IPS-15b (cell line): Measurements from ENCODE around the gene TMPRSS2.

Experiments
- H3K27me3 ChIP-seq: one replicate; pipeline ENCODE4 v1.6.1; 2013; ENCODE audit warnings: low read length; ENCODE audit not compliant: control insufficient read depth, insufficient read depth
- H3K36me3 ChIP-seq: one replicate; pipeline ENCODE4 v1.6.1; 2013; ENCODE audit warnings: low read length; ENCODE audit not compliant: control insufficient read depth, insufficient read depth
- H3K4me1 ChIP-seq: one replicate; pipeline ENCODE4 v1.6.1; 2013; ENCODE audit warnings: mild to moderate bottlenecking, low read length; ENCODE audit not compliant: control insufficient read depth, insufficient read depth
- H3K4me3 ChIP-seq: one replicate; pipeline ENCODE4 v1.5.1; 2013; ENCODE audit warnings: low read depth, low read length
- H3K9ac ChIP-seq: one replicate; pipeline ENCODE4 v1.6.1; 2013; ENCODE audit warnings: low read depth, mild to moderate bottlenecking, low read length
- H3K9me3 ChIP-seq: one replicate; pipeline ENCODE4 v1.6.1; 2013; ENCODE audit warnings: mild to moderate bottlenecking, low read length; ENCODE audit not compliant: control insufficient read depth, insufficient read depth

Gene TMPRSS2

GRCh38 chr21:41479686-41480085 lies 28.3 kb downstream of the TMPRSS2 start:
- Histone ChIP-seq H3K36me3 (peaks cover 2% of the 10 kb centered on the region), H3K4me1 (peaks cover 17% of the 10 kb centered on the region), H3K27me3 (no peaks in the 10 kb centered on the region), H3K9ac (no peak overlapping the region), H3K4me3 (no peak overlapping the region), H3K9me3 (no peaks in the 10 kb centered on the region)

DNA sequence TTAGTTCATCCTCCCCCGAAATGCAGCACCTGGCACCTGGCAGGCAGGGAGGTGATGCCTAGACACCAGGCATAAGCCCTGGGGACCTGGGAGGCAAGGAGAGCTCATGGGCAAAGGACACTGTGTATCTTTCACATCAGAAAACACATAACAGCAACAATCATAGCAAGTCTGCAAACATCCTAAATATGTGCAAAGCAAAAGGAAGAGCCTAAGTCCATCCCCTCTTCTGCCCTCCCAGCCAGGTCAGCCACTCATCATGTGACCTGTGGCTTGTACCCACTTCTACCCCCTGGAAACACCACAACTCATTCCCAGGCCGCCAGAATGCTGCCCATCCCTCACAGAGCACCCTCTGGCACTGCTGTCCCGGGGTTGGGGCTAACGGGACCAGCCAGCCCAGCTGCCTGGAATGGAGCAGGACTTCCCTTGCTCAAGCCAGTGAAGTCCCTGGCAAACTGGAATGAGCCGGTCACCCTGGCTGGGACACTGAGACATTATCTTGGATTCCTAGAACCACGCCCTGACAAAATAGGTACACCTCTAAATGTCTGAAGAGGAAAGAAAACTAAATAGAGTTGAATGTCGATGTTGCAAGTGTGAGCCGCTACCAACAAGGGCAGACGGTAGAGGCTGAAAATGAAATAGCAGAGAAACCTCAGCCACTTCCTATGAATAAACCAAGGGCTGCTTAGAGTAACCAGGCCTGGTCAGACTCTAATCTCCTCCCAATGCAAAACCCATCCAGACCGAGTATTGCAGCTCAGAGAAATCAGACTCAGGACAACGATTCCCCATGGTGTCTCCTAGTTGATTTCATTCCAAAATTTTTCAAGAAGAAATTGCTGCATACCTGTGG lies 29.4 kb downstream of the TMPRSS2 start:
- peaks cover 2% of the 10 kb centered on the region for H3K36me3 ChIP-seq
- H3K9me3 ChIP-seq = no peaks in the 10 kb centered on the region
- H3K9ac ChIP-seq = no peak overlapping the region
- H3K27me3 ChIP-seq = no peaks in the 10 kb centered on the region
- H3K4me3 ChIP-seq = no peak overlapping the region
- H3K4me1 ChIP-seq = peaks cover 17% of the 10 kb centered on the region

DNA sequence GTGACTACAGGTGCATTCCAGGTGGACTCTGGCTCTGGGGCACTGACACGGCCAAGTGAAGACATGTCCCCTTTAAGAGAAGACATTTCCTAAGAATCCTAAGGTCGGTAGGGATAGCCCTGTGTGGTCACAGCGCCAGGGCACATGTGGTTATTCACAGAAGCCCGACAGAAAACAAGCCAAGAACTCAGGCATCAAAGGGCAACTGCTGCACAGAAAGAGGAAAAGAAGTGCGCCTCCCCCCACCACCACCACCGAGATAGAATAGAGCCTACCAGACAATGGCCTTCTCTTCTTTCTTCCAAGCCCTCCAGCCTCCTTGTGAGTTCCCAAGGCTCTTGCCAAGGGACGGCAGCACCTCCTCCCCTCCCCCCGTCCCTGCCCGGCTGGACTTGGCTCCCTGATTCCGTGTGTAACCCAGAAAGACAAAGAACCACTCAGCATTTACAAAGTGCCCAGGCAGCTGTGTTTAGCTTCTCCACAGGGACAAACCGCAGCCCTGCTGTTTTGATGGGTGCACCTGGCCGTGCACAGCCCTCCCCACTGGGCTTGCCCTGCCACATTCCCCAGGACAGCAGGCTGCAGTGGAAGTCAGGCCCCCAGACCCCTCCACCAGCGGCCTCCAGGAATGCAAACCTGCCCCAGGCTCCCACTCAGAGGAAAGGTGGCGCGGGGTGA lies 30.2 kb downstream of the TMPRSS2 start:
- H3K4me3 ChIP-seq = no peak overlapping the region
- H3K4me1 ChIP-seq = peaks cover 17% of the 10 kb centered on the region
- peaks cover 8% of the 10 kb centered on the region for H3K36me3 ChIP-seq
- no peak overlapping the region for H3K9ac ChIP-seq
- H3K9me3 ChIP-seq = no peaks in the 10 kb centered on the region
- H3K27me3 ChIP-seq = no peaks in the 10 kb centered on the region

DNA sequence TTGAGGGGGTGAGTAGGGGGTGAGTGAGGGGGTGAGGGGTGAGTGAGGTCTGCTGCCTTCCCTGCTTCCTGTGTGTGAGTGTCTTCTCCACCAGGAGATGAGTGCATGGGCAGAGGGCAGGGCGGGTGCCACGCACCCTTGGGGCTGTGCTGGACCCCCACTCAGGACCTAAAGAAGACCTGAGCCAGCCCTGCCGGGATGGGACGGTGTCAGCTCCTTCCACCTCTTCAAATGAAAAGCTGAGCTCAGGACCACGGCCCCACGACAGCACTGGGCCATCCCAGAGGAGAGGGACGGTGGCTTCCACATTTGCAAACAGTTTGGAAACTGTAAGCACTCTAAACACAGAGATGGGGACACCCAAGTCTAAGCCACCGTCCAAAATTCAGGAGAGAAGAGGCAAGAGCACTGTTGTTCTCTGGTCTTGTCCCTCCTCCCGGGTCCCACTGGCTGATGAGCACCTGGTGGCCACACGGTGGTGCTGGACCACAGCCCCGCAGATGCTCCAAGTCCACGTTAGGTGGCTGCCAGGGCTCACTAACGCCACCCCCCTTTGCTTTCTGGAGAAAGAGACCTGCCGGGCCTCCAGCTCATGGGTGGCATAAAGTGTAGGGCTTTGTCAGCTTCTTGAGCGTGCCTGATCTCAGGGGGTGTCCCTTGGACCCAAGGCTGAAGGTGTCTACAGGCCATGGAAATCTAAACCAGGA lies 32.1 kb downstream of the TMPRSS2 start:
- no peak overlapping the region for H3K9ac ChIP-seq
- H3K27me3 ChIP-seq = no peaks in the 10 kb centered on the region
- no peak overlapping the region for H3K4me3 ChIP-seq
- H3K9me3 ChIP-seq = no peaks in the 10 kb centered on the region
- H3K4me1 ChIP-seq = peaks cover 17% of the 10 kb centered on the region
- peaks cover 18% of the 10 kb centered on the region for H3K36me3 ChIP-seq

GRCh38 chr21:41472753-41473548 lies 35.0 kb downstream of the TMPRSS2 start:
- peaks cover 11% of the 10 kb centered on the region for H3K4me1 ChIP-seq
- peaks cover 28% of the 10 kb centered on the region for H3K36me3 ChIP-seq
- no peaks in the 10 kb centered on the region for H3K9me3 ChIP-seq
- H3K27me3 ChIP-seq = no peaks in the 10 kb centered on the region
- H3K9ac ChIP-seq = no peak overlapping the region
- H3K4me3 ChIP-seq = no peak overlapping the region

DNA sequence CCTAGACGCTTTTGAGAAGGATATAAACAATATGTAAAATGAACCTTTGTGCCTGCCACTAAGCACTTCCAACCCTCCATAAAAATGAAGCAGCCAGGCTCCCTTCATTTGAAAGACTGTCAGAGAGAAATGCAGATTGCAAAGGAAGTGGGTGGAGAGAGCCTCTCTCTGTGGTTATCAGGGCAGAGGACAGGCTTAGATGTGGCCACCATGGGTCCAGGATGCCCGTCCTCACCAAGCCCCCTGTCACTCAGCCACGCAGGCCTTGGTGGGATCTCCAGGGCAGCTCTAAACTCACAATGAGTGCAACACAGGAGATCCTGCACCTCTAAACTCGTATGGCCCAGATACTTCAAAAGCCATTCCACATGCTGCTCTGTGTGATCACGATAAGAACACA lies 37.9 kb downstream of the TMPRSS2 start:
- Histone ChIP-seq H3K27me3 (no peaks in the 10 kb centered on the region), H3K4me3 (no peak overlapping the region), H3K4me1 (no peaks in the 10 kb centered on the region), H3K9me3 (no peaks in the 10 kb centered on the region), H3K36me3 (peaks cover 30% of the 10 kb centered on the region), H3K9ac (no peak overlapping the region)

GRCh38 chr21:41466024-41466820 lies 41.7 kb downstream of the TMPRSS2 start:
- Histone ChIP-seq H3K27me3 (no peaks in the 10 kb centered on the region), H3K4me1 (no peaks in the 10 kb centered on the region), H3K36me3 (peaks cover 26% of the 10 kb centered on the region), H3K9ac (no peak overlapping the region), H3K4me3 (no peak overlapping the region), H3K9me3 (no peaks in the 10 kb centered on the region)

- Histone ChIP-seq H3K4me3 (no peak overlapping the region), H3K9me3 (no peaks in the 10 kb centered on the region), H3K4me1 (peaks cover 3% of the 10 kb centered on the region), H3K36me3 (peaks cover 21% of the 10 kb centered on the region), H3K27me3 (no peaks in the 10 kb centered on the region), H3K9ac (no peak overlapping the region)
These were observed 42.7 kb downstream of the TMPRSS2 start for GRCh38 chr21:41465176-41465781.

GRCh38 chr21:41460578-41461527 lies 47.1 kb downstream of the TMPRSS2 start:
- H3K4me3 ChIP-seq = no peak overlapping the region
- peaks cover 3% of the 10 kb centered on the region for H3K4me1 ChIP-seq
- H3K9me3 ChIP-seq = no peaks in the 10 kb centered on the region
- peaks cover 7% of the 10 kb centered on the region for H3K36me3 ChIP-seq
- no peaks in the 10 kb centered on the region for H3K27me3 ChIP-seq
- H3K9ac ChIP-seq = no peak overlapping the region
